Skeletal muscle tissue (tissue), 4 donors: ENCODE data around the gene ADH4. TPM values are rescaled to one million over a fixed set of nuclear protein-coding genes. Genes with fewer than 3 reads are reported as not detected.
"Not testable (repeated sequence)": the region's sequence is repeated elsewhere in the genome, so short reads cannot be mapped to it uniquely, and the experiment has no call there.

ENCODE experiments used
- H3K27ac ChIP-seq: one replicate; pipeline ENCODE4 v1.7.0; 2013; ENCODE audit warnings: mild to moderate bottlenecking, low read depth, low read length, inconsistent platforms
- H3K27me3 ChIP-seq, 3 donors: one replicate each; pipeline ENCODE4 v1.7.0; 2013; ENCODE audit warnings: low read length in 3 of 3; ENCODE audit not compliant: control insufficient read depth in 3 of 3, insufficient read depth in 3 of 3
- H3K36me3 ChIP-seq, 3 donors: one replicate each; pipeline ENCODE4 v1.7.0; 2013; ENCODE audit warnings: low read length in 3 of 3; ENCODE audit not compliant: control insufficient read depth in 3 of 3, insufficient read depth in 3 of 3
- H3K4me1 ChIP-seq, 3 donors: one replicate each; pipeline ENCODE4 v1.7.0; 2013; ENCODE audit warnings: low read length in 3 of 3, mild to moderate bottlenecking in 3 of 3; ENCODE audit not compliant: control insufficient read depth in 3 of 3, insufficient read depth in 3 of 3
- H3K4me3 ChIP-seq, 3 donors: one replicate each; pipeline ENCODE4 v1.7.0; 2013; ENCODE audit warnings: low read length in 3 of 3
- H3K9ac ChIP-seq, 3 donors: one replicate each; pipeline ENCODE4 v1.7.0; 2013; ENCODE audit warnings: low read length in 3 of 3, mild to moderate bottlenecking in 3 of 3, moderate library complexity in 2 of 3, low read depth in 1 of 3
- H3K9me3 ChIP-seq, 3 donors: one replicate each; pipeline ENCODE4 v1.7.0; 2013; ENCODE audit warnings: low read length in 3 of 3; ENCODE audit not compliant: control insufficient read depth in 3 of 3
- total RNA-seq: library from RNA; depleted of rRNA; stranded (reverse); fragments of >200 nt; gene quantifications from one replicate; pipeline ENCODE4 v1.2.3, GENCODE V29; 2014
- donor health status: Osteomylitis.

ADH4 gene
- total RNA-seq, 1 donor from 2014 or later, result under 0.01 TPM

DNA sequence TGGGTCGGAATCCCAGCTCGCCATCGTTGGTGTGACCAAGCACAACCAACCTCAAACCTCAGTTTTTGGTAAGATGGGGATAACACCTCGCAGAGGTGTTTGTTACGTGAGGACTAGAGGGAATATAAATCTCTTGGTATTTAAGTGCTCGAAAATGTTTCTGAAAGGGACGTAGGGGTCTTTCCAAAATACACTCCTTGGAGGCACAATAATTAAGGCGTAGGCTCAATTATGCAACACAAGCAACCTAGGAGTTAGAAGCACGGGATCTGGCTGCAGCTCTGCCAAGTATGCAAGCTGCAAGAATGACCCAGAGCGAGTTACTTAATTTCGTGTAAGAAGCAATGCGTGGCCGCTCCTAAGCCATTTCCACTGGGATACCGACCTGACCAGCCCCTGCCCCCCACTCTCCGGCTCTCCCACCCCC, 56.1 kb downstream of the ADH4 start:
- H3K36me3 ChIP-seq, result peaks cover 11 to 16% (median 15%) of the 10 kb centered on the region in 3 donors
- no peaks in the 10 kb centered on the region for H3K9me3 ChIP-seq
- H3K27me3 ChIP-seq, result no peaks in the 10 kb centered on the region
- H3K9ac ChIP-seq, result peak overlapping the region; percentile 76 to 94 (median 91)
- H3K4me1 ChIP-seq, result peaks cover 5 to 14% (median 13%) of the 10 kb centered on the region in 3 donors
- peak overlapping the region; percentile 85 to 92 (median 87) for H3K4me3 ChIP-seq
- peak overlapping the region; percentile 87 for H3K27ac ChIP-seq

DNA sequence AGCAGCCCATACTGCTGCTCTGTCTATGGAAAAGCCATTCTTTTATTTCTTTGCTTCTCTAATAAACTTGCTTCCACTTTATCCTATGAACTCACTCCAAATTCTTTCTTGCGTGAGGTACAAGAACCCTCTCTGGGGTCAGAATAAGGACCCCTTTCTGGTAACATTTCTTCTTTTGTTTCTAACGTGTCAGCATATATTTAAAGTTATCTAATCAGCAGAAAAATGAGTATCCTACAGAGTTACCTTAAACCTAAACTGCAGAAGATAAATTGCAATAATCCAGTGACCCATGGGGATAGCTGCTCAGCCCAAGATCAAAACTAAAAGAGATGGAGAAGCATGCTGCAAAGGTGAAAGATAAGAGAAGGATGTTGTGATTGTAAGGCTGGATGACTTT, 59.5 kb downstream of the ADH4 start:
- no peak overlapping the region for H3K27ac ChIP-seq
- no peak overlapping the region for H3K9ac ChIP-seq
- H3K27me3 ChIP-seq, result no peaks in the 10 kb centered on the region
- H3K4me1 ChIP-seq, result peaks cover 2 to 13% (median 9%) of the 10 kb centered on the region in 3 donors
- no peaks in the 10 kb centered on the region for H3K9me3 ChIP-seq
- peaks cover 27 to 45% (median 35%) of the 10 kb centered on the region in 3 donors for H3K36me3 ChIP-seq
- H3K4me3 ChIP-seq, result no peak overlapping the region

DNA sequence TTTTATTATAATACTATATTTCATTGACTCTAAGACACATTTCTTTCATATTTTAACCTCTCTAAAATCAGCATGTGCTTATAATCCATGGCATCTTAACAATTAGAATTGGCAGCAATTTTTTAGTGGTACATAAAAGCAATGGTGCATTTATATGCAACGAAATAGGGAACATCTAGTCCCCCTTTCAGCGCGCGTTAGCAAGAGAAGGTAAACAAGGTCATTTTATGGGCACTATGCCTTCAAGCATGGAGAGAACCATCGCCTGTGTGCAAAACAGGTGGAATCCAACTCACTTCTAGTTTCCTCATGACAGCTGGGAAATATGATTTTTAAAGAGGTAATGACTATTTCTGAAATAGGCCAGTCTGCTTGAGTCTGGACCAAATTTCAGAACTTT, 61.9 kb downstream of the ADH4 start:
- H3K4me3 ChIP-seq, result no peak overlapping the region
- peaks cover 35 to 48% (median 47%) of the 10 kb centered on the region in 3 donors for H3K36me3 ChIP-seq
- H3K4me1 ChIP-seq, result peaks cover 0 to 4% (median 0%) of the 10 kb centered on the region in 3 donors
- no peaks in the 10 kb centered on the region for H3K27me3 ChIP-seq
- H3K9me3 ChIP-seq, result no peaks in the 10 kb centered on the region
- H3K27ac ChIP-seq, result no peak overlapping the region
- no peak overlapping the region for H3K9ac ChIP-seq

DNA sequence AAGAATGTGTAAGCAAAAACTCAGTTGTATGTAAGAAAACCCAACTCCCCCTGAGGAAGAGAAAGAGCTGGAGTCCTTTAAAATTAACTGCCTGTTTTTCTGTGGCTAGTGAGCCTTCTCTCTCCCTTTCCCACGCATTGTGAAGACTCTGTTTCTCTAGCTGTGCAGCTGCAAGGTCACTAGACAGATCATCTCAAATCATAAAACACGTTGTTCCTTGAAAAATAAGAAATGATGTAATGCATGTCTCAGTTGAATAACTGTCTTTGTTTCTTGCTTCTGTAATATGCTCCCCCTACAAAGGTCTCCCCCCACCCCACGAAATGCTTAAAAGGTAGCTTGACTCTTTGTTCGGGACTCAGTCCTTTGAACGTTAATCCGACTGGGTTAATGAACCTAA, 63.2 kb downstream of the ADH4 start:
- H3K9me3 ChIP-seq, H3K4me3 ChIP-seq, H3K4me1 ChIP-seq, H3K27ac ChIP-seq, H3K9ac ChIP-seq, H3K27me3 ChIP-seq: not testable (repeated sequence)
- H3K36me3 ChIP-seq, result peaks cover 38 to 57% (median 55%) of the 10 kb centered on the region in 3 donors

DNA sequence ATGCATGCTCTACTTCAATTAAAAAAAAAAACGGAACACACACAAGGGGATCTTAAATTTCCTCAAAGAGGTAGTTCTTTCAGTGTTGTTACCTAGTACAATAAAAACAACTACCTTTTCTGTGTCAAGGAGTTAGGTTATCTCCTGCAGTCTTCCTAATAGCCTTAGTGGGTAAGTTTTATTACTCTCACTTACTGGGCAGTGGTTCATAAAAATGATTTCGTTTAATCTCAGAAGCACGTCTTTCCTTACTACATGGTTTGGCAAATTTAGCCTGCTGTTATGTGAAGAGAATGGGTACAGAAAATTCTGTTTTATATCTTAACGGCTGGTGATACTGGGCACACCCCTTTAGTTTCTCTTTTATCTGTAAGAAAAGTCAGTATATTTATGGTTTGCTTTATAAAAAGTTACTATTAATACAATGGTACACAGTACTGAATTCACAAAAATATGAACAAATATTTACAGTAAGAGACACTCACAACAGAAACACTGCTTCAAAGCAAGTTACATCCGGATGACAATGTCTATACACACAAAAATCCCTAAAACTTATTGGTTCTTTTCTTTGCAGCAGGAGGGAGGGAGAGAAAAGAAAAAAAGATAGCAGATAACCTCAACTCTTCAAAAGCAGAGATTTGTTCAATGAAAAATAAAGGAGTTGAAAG, 64.3 kb downstream of the ADH4 start:
- Histone ChIP-seq H3K4me1 (no peaks in the 10 kb centered on the region), H3K27ac (no peak overlapping the region)

DNA sequence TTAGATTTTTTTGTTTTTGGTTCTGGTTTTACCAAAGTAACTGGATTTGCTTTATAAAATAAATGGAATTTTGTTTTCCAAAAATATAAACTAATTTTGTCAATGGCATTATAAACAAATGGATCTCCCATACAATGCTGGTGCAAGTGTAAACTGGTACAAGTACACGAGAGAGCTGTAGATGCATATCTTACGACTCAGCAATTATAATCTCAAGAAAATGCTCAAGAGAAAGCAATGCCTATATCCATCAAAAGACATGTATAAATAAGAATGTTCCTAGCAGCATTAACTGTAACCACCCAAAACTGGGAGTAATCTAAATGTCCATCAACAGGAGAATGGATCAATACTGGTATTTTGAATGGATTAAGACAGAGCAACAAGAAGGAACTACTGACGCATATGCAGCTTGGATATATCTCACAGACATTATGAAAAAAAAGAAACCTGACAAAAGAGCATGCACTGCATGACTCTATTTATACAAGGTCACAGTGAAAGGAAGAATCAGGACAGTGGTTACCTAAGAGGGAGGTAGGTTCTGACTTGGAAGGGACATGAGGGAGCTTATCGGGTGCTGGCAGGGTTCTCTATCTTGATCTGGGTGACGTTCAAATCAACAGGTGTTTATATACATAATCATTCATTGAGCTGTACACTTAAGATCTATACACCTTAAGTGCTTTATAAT, 65.0 kb downstream of the ADH4 start:
- no peak overlapping the region for H3K27ac ChIP-seq

More for the DNA sequence above, 64.3 kb downstream of the ADH4 start:
- Histone ChIP-seq H3K9ac (no peak overlapping the region), H3K36me3 (peaks cover 36 to 64% (median 62%) of the 10 kb centered on the region in 3 donors), H3K4me3 (no peak overlapping the region), H3K9me3 (no peaks in the 10 kb centered on the region), H3K27me3 (no peaks in the 10 kb centered on the region)

DNA sequence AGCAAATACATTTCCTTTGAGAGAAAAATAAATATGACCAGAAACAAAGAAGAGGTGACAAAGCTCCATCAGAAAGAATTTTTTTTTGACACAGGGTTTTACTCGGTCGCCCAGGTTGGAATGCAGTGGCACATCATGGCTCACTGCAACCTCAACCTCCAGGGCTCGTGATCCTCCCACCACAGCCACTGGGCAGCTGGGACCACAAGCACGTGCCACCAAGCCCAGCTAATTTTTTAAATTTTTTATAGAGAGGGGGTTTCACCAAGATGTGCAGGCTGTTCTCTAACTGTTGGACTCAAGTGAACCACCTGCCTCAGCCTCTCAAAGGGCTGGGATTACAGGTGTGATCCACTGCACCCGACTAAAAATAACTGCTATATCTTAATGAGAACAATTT, 65.8 kb downstream of the ADH4 start:
- H3K9ac ChIP-seq, result no peak overlapping the region
- H3K4me3 ChIP-seq, result no peak overlapping the region
- H3K36me3 ChIP-seq, result peaks cover 41 to 62% (median 58%) of the 10 kb centered on the region in 3 donors
- H3K27me3 ChIP-seq, result no peaks in the 10 kb centered on the region
- no peak overlapping the region for H3K27ac ChIP-seq
- no peaks in the 10 kb centered on the region for H3K4me1 ChIP-seq
- no peaks in the 10 kb centered on the region for H3K9me3 ChIP-seq

More for the DNA sequence above, 65.0 kb downstream of the ADH4 start:
- H3K9me3 ChIP-seq, result no peaks in the 10 kb centered on the region
- H3K36me3 ChIP-seq, result peaks cover 38 to 62% (median 58%) of the 10 kb centered on the region in 3 donors
- H3K9ac ChIP-seq, result no peak overlapping the region
- H3K4me1 ChIP-seq, result no peaks in the 10 kb centered on the region
- H3K4me3 ChIP-seq, result no peak overlapping the region
- no peaks in the 10 kb centered on the region for H3K27me3 ChIP-seq

DNA sequence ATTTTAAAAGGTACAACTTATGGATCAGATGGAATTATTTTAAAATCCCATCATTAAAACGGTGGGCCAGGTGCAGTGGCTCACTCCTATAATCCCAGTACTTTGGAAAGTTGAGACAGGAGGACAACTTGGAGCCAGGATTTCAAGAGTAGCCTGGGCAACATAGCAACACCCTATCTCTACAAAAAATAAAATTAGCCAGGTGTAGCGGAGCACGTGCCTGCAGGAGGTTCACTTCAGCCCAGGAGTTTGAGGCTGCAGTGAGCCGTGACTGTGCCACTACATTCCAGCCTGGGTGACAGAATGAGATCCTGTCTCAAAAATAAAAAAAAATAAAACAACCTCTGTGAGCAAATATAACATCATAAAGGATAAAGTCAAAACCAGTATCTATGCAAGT, 66.9 kb downstream of the ADH4 start:
- peak overlapping the region in 1 of 3 donors; percentile 37 for H3K9ac ChIP-seq
- H3K36me3 ChIP-seq, result peaks cover 42 to 64% (median 56%) of the 10 kb centered on the region in 3 donors
- H3K27ac ChIP-seq, result no peak overlapping the region

DNA sequence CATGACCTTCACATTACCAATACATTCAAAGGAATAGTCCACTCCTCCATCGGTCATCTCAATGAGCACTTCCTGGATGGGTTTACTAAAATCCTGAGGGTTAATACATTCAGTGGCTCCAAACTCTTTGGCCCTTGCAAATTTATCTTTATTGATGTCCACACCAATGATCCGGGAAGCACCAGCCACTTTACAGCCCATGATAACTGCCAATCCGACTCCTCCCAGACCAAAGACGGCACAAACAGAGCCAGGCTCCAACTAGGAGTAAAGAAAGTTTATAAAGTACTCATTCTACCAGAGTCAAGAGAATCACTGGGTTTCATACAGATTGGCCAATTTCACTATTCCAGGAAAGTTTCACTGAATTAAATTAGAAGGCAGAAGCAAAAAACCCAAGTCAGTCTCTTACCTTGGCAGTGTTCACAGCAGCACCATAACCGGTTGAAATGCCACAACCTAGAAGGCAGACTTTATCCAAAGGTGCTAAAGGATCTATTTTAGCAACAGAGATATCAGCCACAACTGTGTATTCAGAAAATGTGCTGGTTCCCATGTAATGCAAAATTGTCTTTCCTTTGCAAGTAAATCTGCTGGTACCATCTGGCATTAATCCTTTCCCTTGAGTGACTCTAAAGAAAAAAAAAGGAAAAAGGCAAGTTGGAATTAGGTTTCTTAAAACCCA, 67.7 kb downstream of the ADH4 start:
- no peak overlapping the region for H3K27ac ChIP-seq
- H3K36me3 ChIP-seq, result peaks cover 42 to 64% (median 54%) of the 10 kb centered on the region in 3 donors
- no peak overlapping the region for H3K4me3 ChIP-seq
- no peaks in the 10 kb centered on the region for H3K9me3 ChIP-seq
- H3K4me1 ChIP-seq, result no peaks in the 10 kb centered on the region
- H3K9ac ChIP-seq, result no peak overlapping the region
- no peaks in the 10 kb centered on the region for H3K27me3 ChIP-seq

More for the DNA sequence above, 66.9 kb downstream of the ADH4 start:
- no peaks in the 10 kb centered on the region for H3K9me3 ChIP-seq
- no peaks in the 10 kb centered on the region for H3K4me1 ChIP-seq
- no peak overlapping the region for H3K4me3 ChIP-seq
- H3K27me3 ChIP-seq, result no peaks in the 10 kb centered on the region

DNA sequence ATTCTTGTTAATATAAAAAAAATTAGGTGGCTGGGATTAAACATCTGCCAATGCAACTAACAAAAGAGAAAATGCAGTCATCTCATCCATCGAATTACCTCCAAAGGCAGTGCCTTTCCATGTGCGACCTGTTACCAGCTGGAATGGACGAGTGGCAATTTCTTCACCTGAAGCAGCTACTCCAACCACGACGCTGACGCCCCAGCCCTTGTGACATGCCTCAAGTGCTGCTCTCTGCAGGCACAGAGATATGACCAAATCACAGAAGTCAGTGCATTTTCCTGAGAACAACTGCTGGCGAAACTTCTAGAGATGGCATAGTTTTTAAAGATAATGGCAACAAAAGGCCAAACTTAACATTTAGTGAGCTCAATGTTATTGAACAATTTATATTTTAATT, 69.3 kb downstream of the ADH4 start:
- H3K27ac ChIP-seq, result no peak overlapping the region
- peaks cover 30 to 55% (median 54%) of the 10 kb centered on the region in 3 donors for H3K36me3 ChIP-seq
- no peaks in the 10 kb centered on the region for H3K27me3 ChIP-seq
- no peak overlapping the region for H3K9ac ChIP-seq
- H3K9me3 ChIP-seq, result no peaks in the 10 kb centered on the region
- H3K4me3 ChIP-seq, result no peak overlapping the region
- no peaks in the 10 kb centered on the region for H3K4me1 ChIP-seq
